ENCODE data around the gene E4F1.

E4F1 gene

GRCh38 chr16:2179576-2179975, 43.8 kb upstream of the E4F1 start:
- H3K4me3 ChIP-seq (ENCODE audit: low read depth, low read length) = no peak overlapping the region
- H3K79me2 ChIP-seq = no peaks in the 10 kb centered on the region
- no peaks in the 10 kb centered on the region for H3K9me3 ChIP-seq (ENCODE audit: control insufficient read depth, low read length)
- no peaks in the 10 kb centered on the region for H3K27me3 ChIP-seq (ENCODE audit: control insufficient read depth, insufficient read depth, low read length)
- no peak for TF ChIP-seq CTCF (IDR thresholded peaks at IDR 0.05)
- no peaks in the 10 kb centered on the region for H3K36me3 ChIP-seq (ENCODE audit: control insufficient read depth, insufficient read depth, low read length)
- no peak overlapping the region for H3K4me2 ChIP-seq (ENCODE audit: low read length)
- no peaks in the 10 kb centered on the region for H3K4me1 ChIP-seq
- H3K9ac ChIP-seq = no peak overlapping the region
- no peak overlapping the region for H3K27ac ChIP-seq
- H2AFZ ChIP-seq = no peak overlapping the region

GRCh38 chr16:2180461-2180860, 42.9 kb upstream of the E4F1 start:
- no peak overlapping the region for H3K9ac ChIP-seq
- no peak overlapping the region for H2AFZ ChIP-seq
- no peaks in the 10 kb centered on the region for H3K4me1 ChIP-seq
- H3K27ac ChIP-seq = no peak overlapping the region
- no peak overlapping the region for H3K4me2 ChIP-seq (ENCODE audit: low read length)
- H3K36me3 ChIP-seq (ENCODE audit: control insufficient read depth, insufficient read depth, low read length) = no peaks in the 10 kb centered on the region
- H3K79me2 ChIP-seq = no peaks in the 10 kb centered on the region
- no peaks in the 10 kb centered on the region for H3K9me3 ChIP-seq (ENCODE audit: control insufficient read depth, low read length)
- H3K27me3 ChIP-seq (ENCODE audit: control insufficient read depth, insufficient read depth, low read length) = no peaks in the 10 kb centered on the region
- TF ChIP-seq CTCF (IDR thresholded peaks at IDR 0.05) = no peak
- no peak overlapping the region for H3K4me3 ChIP-seq (ENCODE audit: low read depth, low read length)

- H3K36me3 ChIP-seq (ENCODE audit: control insufficient read depth, insufficient read depth, low read length) = no peaks in the 10 kb centered on the region
- H3K4me2 ChIP-seq (ENCODE audit: low read length) = no peak overlapping the region
- no peaks in the 10 kb centered on the region for H3K79me2 ChIP-seq
- TF ChIP-seq CTCF (IDR thresholded peaks at IDR 0.05) = no peak
- no peaks in the 10 kb centered on the region for H3K9me3 ChIP-seq (ENCODE audit: control insufficient read depth, low read length)
- no peaks in the 10 kb centered on the region for H3K27me3 ChIP-seq (ENCODE audit: control insufficient read depth, insufficient read depth, low read length)
- no peak overlapping the region for H3K9ac ChIP-seq
- H3K27ac ChIP-seq = no peak overlapping the region
- H3K4me3 ChIP-seq (ENCODE audit: low read depth, low read length) = no peak overlapping the region
- no peaks in the 10 kb centered on the region for H3K4me1 ChIP-seq
- H2AFZ ChIP-seq = no peak overlapping the region
Measured at GRCh38 chr16:2180962-2181923, 42.1 kb upstream of the E4F1 start.

- Histone ChIP-seq H3K9ac (no peak overlapping the region), H3K27me3 (ENCODE audit: control insufficient read depth, insufficient read depth, low read length) (no peaks in the 10 kb centered on the region), H2AFZ (no peak overlapping the region), H3K9me3 (ENCODE audit: control insufficient read depth, low read length) (no peaks in the 10 kb centered on the region), H3K4me1 (no peaks in the 10 kb centered on the region), H3K79me2 (no peaks in the 10 kb centered on the region), H3K36me3 (ENCODE audit: control insufficient read depth, insufficient read depth, low read length) (no peaks in the 10 kb centered on the region), H3K4me3 (ENCODE audit: low read depth, low read length) (no peak overlapping the region), H3K4me2 (ENCODE audit: low read length) (no peak overlapping the region), H3K27ac (no peak overlapping the region)
- TF ChIP-seq CTCF (IDR thresholded peaks at IDR 0.05) = no peak
Measured at GRCh38 chr16:2181952-2182351, 41.4 kb upstream of the E4F1 start.

GRCh38 chr16:2183671-2184070, 39.7 kb upstream of the E4F1 start:
- H3K27ac ChIP-seq = no peak overlapping the region
- no peak overlapping the region for H2AFZ ChIP-seq
- no peaks in the 10 kb centered on the region for H3K4me1 ChIP-seq
- no peak overlapping the region for H3K4me3 ChIP-seq (ENCODE audit: low read depth, low read length)
- TF ChIP-seq CTCF (IDR thresholded peaks at IDR 0.05) = no peak
- no peaks in the 10 kb centered on the region for H3K27me3 ChIP-seq (ENCODE audit: control insufficient read depth, insufficient read depth, low read length)
- no peaks in the 10 kb centered on the region for H3K79me2 ChIP-seq
- no peak overlapping the region for H3K4me2 ChIP-seq (ENCODE audit: low read length)
- H3K36me3 ChIP-seq (ENCODE audit: control insufficient read depth, insufficient read depth, low read length) = no peaks in the 10 kb centered on the region
- H3K9me3 ChIP-seq (ENCODE audit: control insufficient read depth, low read length) = no peaks in the 10 kb centered on the region
- no peak overlapping the region for H3K9ac ChIP-seq

Data from parathyroid adenoma (tissue), 2 donors.